HL-60/S4 treated with retinoic acid at 250 ng/mL for 4 days and 3 days (cell line): ENCODE data around the gene TNS1.
"Not testable (repeated sequence)": the region's sequence is repeated elsewhere in the genome, so short reads cannot be mapped to it uniquely, and the experiment has no call there.

Experiments
- in situ Hi-C: fragments of 300-500 bp; cut with MboI; formaldehyde crosslinking; loops from 2 replicates; pipeline ENCODE4 v1.7.0; 2022; ENCODE audit warnings: low sequenced_read_pairs

TNS1 gene

GRCh38 chr2:218002845-218003180, at the start of gene TNS1:
TNS1 (minus strand) TSS chr2:218002995; CDS start chr2:218002872, 123 bp downstream.
- in situ Hi-C loops = no loop called here

DNA sequence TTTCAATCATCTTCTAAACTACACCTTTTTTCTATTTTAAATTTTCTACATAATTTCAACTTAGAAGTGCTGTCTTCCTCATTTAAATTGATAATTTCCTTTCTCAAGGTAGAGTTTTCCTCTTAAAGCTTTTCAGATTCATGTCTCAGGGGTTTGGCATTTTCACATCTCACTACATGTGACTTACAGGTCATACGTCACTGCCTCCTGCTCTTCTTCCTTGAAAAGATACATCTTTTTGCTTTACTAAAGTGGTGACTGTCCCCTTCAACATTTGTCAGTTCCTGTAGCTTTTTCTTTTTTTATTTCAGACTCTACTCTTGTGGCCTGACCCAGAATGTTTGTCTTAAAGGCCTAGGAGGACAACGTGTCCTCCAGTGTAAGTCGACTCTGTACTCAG, 49.1 kb upstream of the TNS1 start:
- in situ Hi-C loops = no loop called here

- in situ Hi-C loops = no loop called here
Measured at GRCh38 chr2:218047536-218048225, 44.9 kb upstream of the TNS1 start.

DNA sequence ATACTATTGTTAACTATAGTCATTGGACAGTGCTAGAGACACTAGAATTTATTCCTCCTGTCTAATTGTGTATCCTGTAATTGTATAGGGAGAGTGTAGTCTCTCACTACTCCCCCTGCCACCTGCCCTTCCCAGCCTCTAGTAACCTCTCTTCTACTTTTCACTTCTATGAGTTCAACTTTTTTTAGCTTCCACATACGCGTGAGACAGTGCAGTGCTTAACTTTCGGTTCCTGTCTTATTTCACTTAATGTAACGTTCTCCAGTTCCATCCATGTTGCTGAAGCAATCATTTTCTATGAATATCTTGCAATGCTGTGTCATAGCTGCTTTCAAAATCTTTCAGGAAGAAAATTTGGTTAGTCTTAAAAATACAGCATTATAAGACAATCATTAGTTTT, 43.4 kb upstream of the TNS1 start:
- in situ Hi-C loops = no loop called here

DNA sequence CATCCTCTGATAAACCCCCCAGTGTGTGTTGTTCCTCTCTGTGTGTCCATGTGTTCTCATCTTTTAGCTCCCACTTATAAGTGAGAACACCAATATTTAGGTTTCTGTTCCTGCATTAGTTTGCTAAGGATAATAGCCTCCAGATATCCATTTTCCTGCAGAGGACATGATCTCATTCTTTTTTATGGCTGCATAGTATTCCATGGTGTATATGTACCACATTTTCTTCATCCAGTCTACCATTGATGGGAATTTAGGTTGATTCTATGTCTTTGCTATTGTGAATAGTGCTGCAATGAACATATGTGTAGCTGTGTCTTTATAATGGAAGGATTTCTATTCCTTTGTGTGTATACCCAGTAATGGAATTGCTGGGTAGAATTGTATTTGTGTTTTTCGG, 41.8 kb upstream of the TNS1 start:
- in situ Hi-C loops = not testable (repeated sequence)

DNA sequence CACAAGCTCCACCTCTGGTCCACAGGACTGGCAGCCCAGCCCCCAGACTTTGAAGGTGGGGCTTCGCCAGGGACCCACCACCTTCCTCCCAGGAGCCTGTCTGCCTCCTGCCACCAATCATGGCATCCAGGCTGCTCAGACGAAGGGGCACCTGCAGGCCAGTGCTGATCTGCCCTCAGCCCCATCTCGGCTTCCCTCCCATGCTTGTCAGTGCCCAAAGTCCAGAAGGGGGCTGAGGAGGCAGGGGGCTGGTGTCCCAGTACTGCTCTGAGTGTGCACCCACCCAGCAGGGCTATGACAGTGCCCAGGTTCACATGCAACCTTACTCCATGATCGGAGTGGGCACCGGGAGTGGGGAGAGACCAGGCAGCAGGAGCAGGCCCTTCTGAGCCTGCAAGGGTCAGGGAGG, 40.9 kb upstream of the TNS1 start:
- in situ Hi-C loops = no loop called here

GRCh38 chr2:218043100-218043499, 40.3 kb upstream of the TNS1 start:
- in situ Hi-C loops = no loop called here

GRCh38 chr2:218041302-218042168, 38.7 kb upstream of the TNS1 start:
- in situ Hi-C loops = no loop called here

- in situ Hi-C loops = no loop called here
Measured at GRCh38 chr2:218040883-218041282, 38.1 kb upstream of the TNS1 start.

GRCh38 chr2:218039171-218039570, 36.4 kb upstream of the TNS1 start:
- in situ Hi-C loops = no loop called here

DNA sequence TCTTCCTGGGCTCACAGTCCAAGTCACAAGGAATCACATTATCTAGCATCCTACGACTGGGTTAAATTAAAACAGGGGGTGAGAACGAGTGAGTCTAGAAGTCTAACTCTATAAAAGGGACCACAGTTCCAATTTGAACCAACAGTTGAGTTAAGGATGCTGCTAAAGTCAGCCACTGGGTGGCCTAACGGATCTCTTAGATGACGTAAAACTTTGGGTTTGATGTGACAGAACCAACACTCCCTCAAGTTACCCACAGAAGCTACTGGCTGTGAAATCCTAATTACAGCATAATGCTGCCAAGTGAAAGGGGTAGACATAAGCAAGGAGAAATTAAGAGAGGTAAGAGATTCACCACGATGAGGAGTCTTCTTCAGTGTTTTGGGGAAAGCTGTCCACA, 33.6 kb upstream of the TNS1 start:
- in situ Hi-C loops = no loop called here

DNA sequence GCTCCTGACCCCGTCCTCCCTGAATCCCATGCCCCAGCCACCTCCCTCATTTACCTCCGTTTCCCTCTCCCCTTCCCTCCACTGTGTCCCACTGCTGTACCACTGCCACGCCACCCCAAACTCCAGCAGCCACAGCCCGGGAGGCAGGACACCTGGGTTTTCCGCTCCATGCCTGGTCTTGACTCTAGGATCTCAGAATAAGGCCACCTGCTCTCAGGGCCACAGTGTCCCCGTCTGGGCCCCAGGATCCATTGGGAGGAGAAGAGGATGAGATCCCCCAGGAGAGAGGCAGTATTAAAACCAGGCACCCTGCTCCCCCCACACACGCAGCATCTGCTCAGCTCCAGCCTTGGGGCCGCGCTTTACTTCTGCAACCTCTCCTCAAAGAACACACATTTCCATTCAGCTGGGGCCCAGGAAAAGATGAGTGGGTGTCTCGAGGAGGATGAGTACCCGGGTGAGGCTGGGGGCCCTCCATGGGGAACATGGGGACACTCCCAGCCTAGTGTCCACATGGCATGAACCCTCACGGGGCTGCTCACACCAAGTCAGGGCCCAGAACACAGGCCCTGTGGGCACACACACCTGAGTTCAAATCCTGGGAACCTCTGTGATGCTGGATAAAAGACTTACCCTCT, 32.8 kb upstream of the TNS1 start:
- in situ Hi-C loops = no loop called here

- in situ Hi-C loops = not testable (repeated sequence)
Measured at GRCh38 chr2:218034497-218035213, 31.9 kb upstream of the TNS1 start.

DNA sequence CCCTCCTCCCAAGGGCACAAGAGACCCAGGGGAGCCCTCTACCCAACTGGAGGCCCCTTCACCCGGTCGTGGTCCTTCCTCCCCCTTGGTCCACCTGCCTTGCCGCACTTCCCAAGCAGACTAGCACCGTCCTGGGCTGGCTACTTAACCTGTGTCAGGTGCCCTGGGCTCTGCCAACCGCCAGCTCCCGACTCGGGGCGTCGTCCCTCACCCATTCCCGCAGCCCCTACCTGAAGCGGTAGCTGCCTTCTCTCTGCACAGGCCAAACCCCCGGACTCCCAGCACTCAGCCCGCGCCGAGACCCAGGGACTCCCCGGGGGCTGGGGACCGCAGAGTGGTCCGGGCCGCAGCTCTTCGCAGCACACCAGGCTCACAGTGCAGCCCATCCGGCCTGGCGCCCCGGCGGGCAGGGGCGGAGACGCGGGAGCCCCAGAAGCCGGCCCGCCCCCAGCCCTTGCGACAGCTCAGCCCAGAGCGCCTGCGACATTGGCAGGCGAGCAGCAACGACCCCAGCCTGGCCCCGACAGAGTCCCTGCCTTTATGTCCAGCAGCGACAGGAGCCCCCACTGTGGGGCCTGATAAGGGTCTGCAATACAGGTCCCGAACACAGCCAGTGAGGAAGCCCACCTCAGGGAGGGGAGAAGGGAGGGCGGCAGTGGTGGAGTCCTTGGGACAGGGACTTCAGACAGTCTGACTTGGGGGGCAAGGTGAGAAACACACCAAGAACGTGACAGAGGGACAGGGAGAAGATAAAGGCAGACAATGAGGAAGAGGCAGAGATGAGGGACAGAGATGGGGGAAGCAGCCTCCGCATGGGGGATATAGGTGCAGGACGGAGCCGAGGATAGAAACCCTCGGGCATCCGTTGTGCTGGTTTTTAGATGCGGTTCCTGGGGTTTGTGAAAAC, 31.0 kb upstream of the TNS1 start:
- in situ Hi-C loops = no loop called here

GRCh38 chr2:218033208-218033589, 30.4 kb upstream of the TNS1 start:
- in situ Hi-C loops = no loop called here

DNA sequence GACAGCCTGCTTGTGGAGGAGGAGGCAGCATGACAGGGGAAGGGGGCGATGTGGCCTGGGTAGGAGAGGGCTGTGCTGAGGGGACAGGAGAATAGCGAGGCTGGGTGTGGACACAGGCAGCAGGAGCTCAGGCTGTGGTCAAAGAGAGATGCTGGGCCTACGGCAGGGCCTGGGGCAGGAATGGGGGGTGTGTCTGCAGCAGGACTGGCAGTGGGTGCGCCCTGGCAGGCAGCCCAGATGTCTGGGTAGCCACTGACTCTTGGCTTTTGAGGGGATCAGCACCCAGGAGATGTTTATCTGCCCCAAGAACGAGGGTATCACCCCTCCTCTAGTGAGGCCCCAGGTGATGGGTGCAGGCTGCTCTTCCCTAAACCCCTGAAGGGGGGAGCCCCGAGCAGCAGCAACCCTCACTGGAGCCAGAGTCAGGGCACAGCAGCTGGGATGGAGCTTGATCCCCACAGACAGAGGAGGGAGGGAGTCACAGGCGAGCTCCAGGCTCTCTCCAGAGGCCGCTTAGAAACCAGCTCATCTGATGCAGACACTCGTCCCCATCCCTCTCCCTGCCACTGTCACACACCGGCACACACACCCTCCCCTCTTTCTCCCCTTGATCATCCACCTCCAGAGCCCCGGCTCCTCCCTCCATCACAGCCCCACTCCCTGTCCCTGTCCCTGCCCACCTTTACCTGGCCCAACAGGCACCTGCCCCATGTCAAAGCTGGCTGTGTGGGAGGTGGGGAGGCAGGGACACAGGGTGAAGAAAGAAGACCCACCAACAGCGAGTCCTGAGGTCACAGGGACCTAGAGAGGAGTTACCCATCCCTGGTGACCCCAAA, 29.8 kb upstream of the TNS1 start:
- in situ Hi-C loops = no loop called here

- in situ Hi-C loops = no loop called here
Measured at GRCh38 chr2:218031771-218032257, 29.0 kb upstream of the TNS1 start.

- in situ Hi-C loops = no loop called here
Measured at GRCh38 chr2:218031261-218031660, 28.5 kb upstream of the TNS1 start.
